ENCODE data around the gene IL9. TPM values are rescaled to one million over a fixed set of nuclear protein-coding genes. Genes with fewer than 3 reads are reported as not detected.
"Not testable (repeated sequence)": the region's sequence is repeated elsewhere in the genome, so short reads cannot be mapped to it uniquely, and the experiment has no call there.

The IL9 gene
- total and polyA plus RNA-seq, 2 of the 4 experiments (the other 2 are of a cell fraction), result not detected

DNA sequence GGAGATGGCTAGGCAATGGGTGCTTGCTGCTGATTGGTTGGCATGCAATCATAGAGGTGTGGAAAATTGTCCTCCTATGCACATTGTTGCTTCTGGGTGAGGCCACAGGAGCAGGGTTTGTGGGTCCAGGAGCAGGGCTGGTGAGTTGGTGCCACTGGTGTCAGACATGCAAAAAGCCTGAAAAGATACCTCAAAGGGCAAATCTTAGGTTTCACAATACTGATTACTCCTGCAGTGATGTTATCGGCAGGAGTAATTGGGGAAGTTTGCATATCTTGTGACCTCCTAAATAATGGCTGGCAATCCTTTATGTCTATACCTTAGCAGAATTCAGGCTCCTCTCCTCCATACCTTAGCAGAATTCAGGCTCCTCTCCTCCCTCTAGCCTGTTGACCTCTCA lies 36.0 kb downstream of the IL9 start:
- POLR2A ChIA-PET (ENCODE audit: unreplicated experiment), result no interaction called here
- CTCF ChIA-PET, result no interaction called here
- in situ Hi-C loops (cut with MboI; ENCODE audit: low sequenced_read_pairs), result no loop called here

DNA sequence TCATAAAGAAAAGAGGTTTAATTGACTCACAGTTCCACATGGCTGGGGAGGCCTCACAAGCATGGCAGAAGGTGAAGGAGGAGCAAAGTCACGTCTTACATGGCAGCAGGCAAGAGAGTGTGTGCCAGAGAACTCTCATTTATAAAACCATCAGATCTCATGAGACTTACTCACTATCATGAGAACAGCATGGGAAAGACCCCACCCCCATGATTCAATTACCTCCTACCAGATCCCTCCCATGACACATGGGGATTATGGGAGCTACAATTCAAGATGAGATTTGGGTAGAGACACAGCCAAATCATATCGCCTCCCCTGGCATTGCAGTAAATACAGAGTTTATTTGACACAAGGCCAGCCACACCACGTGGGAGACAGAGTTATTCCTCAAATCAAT lies 36.5 kb downstream of the IL9 start:
- H4K20me1 ChIP-seq (ENCODE audit: insufficient read depth, low read length); H3K9me3 ChIP-seq (ENCODE audit: control insufficient read depth, insufficient read depth, low read length); H3K4ac ChIP-seq (ENCODE audit: low read depth, low read length); H3K79me1 ChIP-seq (ENCODE audit: low read depth in 1 of 2, low read length in 2 of 2); H4K91ac ChIP-seq (ENCODE audit: insufficient read depth, low read depth, low read length); H3K9me1 ChIP-seq (ENCODE audit: insufficient read depth, low read length); ATAC-seq (ENCODE audit: low read depth); H3K9ac ChIP-seq (ENCODE audit: low read depth, low read length); H3K23ac ChIP-seq (ENCODE audit: low read depth, low read length); H3K4me2 ChIP-seq (ENCODE audit: low read depth, low read length); H2BK15ac ChIP-seq (ENCODE audit: low read depth, low read length); H3K14ac ChIP-seq (replicated peaks; ENCODE audit: low read depth, low read length); H3K18ac ChIP-seq (ENCODE audit: low read depth, low read length); H2BK120ac ChIP-seq (ENCODE audit: low read depth, low read length); H4K8ac ChIP-seq (ENCODE audit: low read depth in 2 of 2, low read length in 2 of 2); intact Hi-C loops (cut with micrococcal nuclease); H3K56ac ChIP-seq (ENCODE audit: extremely low read depth, insufficient read depth, low read length); H3K36me3 ChIP-seq (ENCODE audit: control insufficient read depth, insufficient read depth, low read length); DNase-seq; H2BK5ac ChIP-seq (ENCODE audit: low read depth, low read length, poor library complexity, severe bottlenecking); H3K4me3 ChIP-seq (ENCODE audit: insufficient read depth, low read depth, low read length); H2AK5ac ChIP-seq (ENCODE audit: low read depth, low read length); H2BK20ac ChIP-seq (ENCODE audit: low read depth, low read length); H3K4me1 ChIP-seq (ENCODE audit: control insufficient read depth, insufficient read depth, low read length); BruUV-seq (replicated peaks); in situ Hi-C loops (cut with MboI; ENCODE audit: low sequenced_read_pairs); H2AFZ ChIP-seq (replicated peaks; ENCODE audit: low read length, poor library complexity); CTCF ChIA-PET; H4K5ac ChIP-seq (ENCODE audit: low read depth, low read length); dilution Hi-C loops (cut with HindIII; ENCODE audit: low sequenced_read_pairs, unreplicated experiment); POLR2A ChIA-PET (ENCODE audit: unreplicated experiment); H3K27me3 ChIP-seq (ENCODE audit: control insufficient read depth, insufficient read depth, low read length); H3K27ac ChIP-seq (ENCODE audit: insufficient read depth, low read length); H2AK9ac ChIP-seq (replicated peaks; ENCODE audit: low read depth, low read length, poor library complexity): not testable (repeated sequence)
- WGBS, 2 experiments (ENCODE audit: extremely low coverage in 2 of 2, insufficient read length in 1 of 2), result no CpG with 5 or more reads among the region's 3 CpGs

More for the DNA sequence above, 36.0 kb downstream of the IL9 start:
- no peak overlapping the region for H3K27ac ChIP-seq (ENCODE audit: insufficient read depth, low read length)
- TF ChIP-seq, protein P1, sequence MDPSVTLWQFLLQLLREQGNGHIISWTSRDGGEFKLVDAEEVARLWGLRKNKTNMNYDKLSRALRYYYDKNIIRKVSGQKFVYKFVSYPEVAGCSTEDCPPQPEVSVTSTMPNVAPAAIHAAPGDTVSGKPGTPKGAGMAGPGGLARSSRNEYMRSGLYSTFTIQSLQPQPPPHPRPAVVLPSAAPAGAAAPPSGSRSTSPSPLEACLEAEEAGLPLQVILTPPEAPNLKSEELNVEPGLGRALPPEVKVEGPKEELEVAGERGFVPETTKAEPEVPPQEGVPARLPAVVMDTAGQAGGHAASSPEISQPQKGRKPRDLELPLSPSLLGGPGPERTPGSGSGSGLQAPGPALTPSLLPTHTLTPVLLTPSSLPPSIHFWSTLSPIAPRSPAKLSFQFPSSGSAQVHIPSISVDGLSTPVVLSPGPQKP (IDR thresholded peaks at IDR 0.05; ENCODE audit: borderline replicate concordance, low read depth, low read length), result no peak
- TF ChIP-seq FOS (IDR thresholded peaks at IDR 0.05; ENCODE audit: low read depth, low read length), result no peak
- no peak for TF ChIP-seq MAFK (IDR thresholded peaks at IDR 0.05; ENCODE audit: low read depth, low read length)
- TF ChIP-seq CEBPB (IDR thresholded peaks at IDR 0.05; ENCODE audit: low read depth, low read length), result no peak
- TF ChIP-seq MXI1 (IDR thresholded peaks at IDR 0.05; ENCODE audit: borderline replicate concordance, low read depth, low read length), result no peak
- H3K79me1 ChIP-seq (ENCODE audit: low read depth in 1 of 2, low read length in 2 of 2), result no peaks in the 10 kb centered on the region
- H3K9me1 ChIP-seq (ENCODE audit: insufficient read depth, low read length), result no peaks in the 10 kb centered on the region
- no peak overlapping the region for H2AK5ac ChIP-seq (ENCODE audit: low read depth, low read length)
- H4K5ac ChIP-seq (ENCODE audit: low read depth, low read length), result no peak overlapping the region
- H2BK120ac ChIP-seq (ENCODE audit: low read depth, low read length), result no peak overlapping the region
- H3K9ac ChIP-seq (ENCODE audit: low read depth, low read length), result no peak overlapping the region
- no peak overlapping the region for H2BK15ac ChIP-seq (ENCODE audit: low read depth, low read length)
- no peak overlapping the region for H4K8ac ChIP-seq (ENCODE audit: low read depth in 2 of 2, low read length in 2 of 2)
- no peak overlapping the region for H3K23ac ChIP-seq (ENCODE audit: low read depth, low read length)
- no peak overlapping the region for H3K4me3 ChIP-seq (ENCODE audit: insufficient read depth, low read depth, low read length)
- no peaks in the 10 kb centered on the region; the same call in 1 of the 2 replicates for H3K27me3 ChIP-seq (ENCODE audit: control insufficient read depth, insufficient read depth, low read length)
- no peak overlapping the region for H2BK20ac ChIP-seq (ENCODE audit: low read depth, low read length)
- H3K4ac ChIP-seq (ENCODE audit: low read depth, low read length), result no peak overlapping the region
- H3K36me3 ChIP-seq (ENCODE audit: control insufficient read depth, insufficient read depth, low read length), result no peaks in the 10 kb centered on the region
- intact Hi-C loops (cut with micrococcal nuclease), result no loop called here
- no peak overlapping the region for H3K14ac ChIP-seq (replicated peaks; ENCODE audit: low read depth, low read length)
- dilution Hi-C loops (cut with HindIII; ENCODE audit: low sequenced_read_pairs, unreplicated experiment), result no loop called here
- no peak for ATAC-seq (ENCODE audit: low read depth)
- no peak overlapping the region for H2BK5ac ChIP-seq (ENCODE audit: low read depth, low read length, poor library complexity, severe bottlenecking)
- BruUV-seq (replicated peaks), result no TSS peak
- H3K4me2 ChIP-seq (ENCODE audit: low read depth, low read length), result no peak overlapping the region
- no peak overlapping the region for H3K18ac ChIP-seq (ENCODE audit: low read depth, low read length)
- H2AK9ac ChIP-seq (replicated peaks; ENCODE audit: low read depth, low read length, poor library complexity), result no peak overlapping the region
- no peak overlapping the region for H2AFZ ChIP-seq (replicated peaks; ENCODE audit: low read length, poor library complexity)
- DNase-seq, result no peak
- no peaks in the 10 kb centered on the region for H4K20me1 ChIP-seq (ENCODE audit: insufficient read depth, low read length)
- no peaks in the 10 kb centered on the region for H3K9me3 ChIP-seq (ENCODE audit: control insufficient read depth, insufficient read depth, low read length)
- WGBS, 2 experiments (ENCODE audit: extremely low coverage in 2 of 2, insufficient read length in 1 of 2), result no CpG with 5 or more reads among the region's 1 CpG
- H3K4me1 ChIP-seq (ENCODE audit: control insufficient read depth, insufficient read depth, low read length), result no peaks in the 10 kb centered on the region
- H3K56ac ChIP-seq (ENCODE audit: extremely low read depth, insufficient read depth, low read length), result no peak overlapping the region
- no peak overlapping the region for H4K91ac ChIP-seq (ENCODE audit: insufficient read depth, low read depth, low read length)

Measured in IMR-90 (cell line).